ENCODE data around the gene FTO.

The FTO gene

GRCh38 chr16:53784291-53784690 is 80.3 kb downstream of the FTO start:
- DNase-seq (ENCODE audit: low read depth): no peak

- no peak for DNase-seq (ENCODE audit: low read depth)
Measured at GRCh38 chr16:53785044-53785443, 81.1 kb downstream of the FTO start.

- DNase-seq (ENCODE audit: low read depth): no peak
Measured at GRCh38 chr16:53785916-53786315, 82.0 kb downstream of the FTO start.

- no peak for DNase-seq (ENCODE audit: low read depth)
Measured at GRCh38 chr16:53787423-53787822, 83.5 kb downstream of the FTO start.

- DNase-seq (ENCODE audit: low read depth): no peak
Measured at GRCh38 chr16:53789137-53789536, 85.2 kb downstream of the FTO start.

GRCh38 chr16:53792161-53792951 is 88.4 kb downstream of the FTO start:
- DNase-seq (ENCODE audit: low read depth): no peak

GRCh38 chr16:53803451-53803850 is 99.5 kb downstream of the FTO start:
- DNase-seq (ENCODE audit: low read depth): no peak

GRCh38 chr16:53803998-53804397 is 100.0 kb downstream of the FTO start:
- no peak for DNase-seq (ENCODE audit: low read depth)

GRCh38 chr16:53804467-53804866 is 100.5 kb downstream of the FTO start:
- DNase-seq (ENCODE audit: low read depth): no peak

GRCh38 chr16:53805113-53805512 is 101.2 kb downstream of the FTO start:
- DNase-seq (ENCODE audit: low read depth): no peak

- DNase-seq (ENCODE audit: low read depth): no peak
Measured at GRCh38 chr16:53805752-53806151, 101.8 kb downstream of the FTO start.

GRCh38 chr16:53809088-53809932 is 105.4 kb downstream of the FTO start:
- no peak for DNase-seq (ENCODE audit: low read depth)

GRCh38 chr16:53812914-53813313 is 109.0 kb downstream of the FTO start:
- no peak for DNase-seq (ENCODE audit: low read depth)

- DNase-seq (ENCODE audit: low read depth): no peak
Measured at GRCh38 chr16:53814801-53815200, 110.8 kb downstream of the FTO start.

GRCh38 chr16:53816211-53816836 is 112.4 kb downstream of the FTO start:
- no peak for DNase-seq (ENCODE audit: low read depth)

GRCh38 chr16:53817117-53817755 is 113.3 kb downstream of the FTO start:
- no peak for DNase-seq (ENCODE audit: low read depth)

GRCh38 chr16:53817812-53818550 is 114.0 kb downstream of the FTO start:
- no peak for DNase-seq (ENCODE audit: low read depth)

- DNase-seq (ENCODE audit: low read depth): no peak
Measured at GRCh38 chr16:53821487-53821886, 117.5 kb downstream of the FTO start.

- DNase-seq (ENCODE audit: low read depth): no peak
Measured at GRCh38 chr16:53821957-53822625, 118.1 kb downstream of the FTO start.

- DNase-seq (ENCODE audit: low read depth): no peak
Measured at GRCh38 chr16:53822936-53823529, 119.1 kb downstream of the FTO start.

GRCh38 chr16:53826658-53827057 is 122.7 kb downstream of the FTO start:
- DNase-seq (ENCODE audit: low read depth): no peak

All from activated T-helper 1 cell treated with Interleukin-2 at 50 U/mL for 16 hours (primary cell).